GM20431 (cell line): ENCODE results near the gene NUP62.
"Not testable (repeated sequence)": the region's sequence is repeated elsewhere in the genome, so short reads cannot be mapped to it uniquely, and the experiment has no call there.

Experiments
- in situ Hi-C: fragments of 300-500 bp; cut with MseI, MboI; formaldehyde crosslinking; loops from one replicate; pipeline ENCODE4 v1.15.0; 2020; ENCODE audit warnings: low sequenced_read_pairs; ENCODE audit not compliant: unreplicated experiment

NUP62 gene

DNA sequence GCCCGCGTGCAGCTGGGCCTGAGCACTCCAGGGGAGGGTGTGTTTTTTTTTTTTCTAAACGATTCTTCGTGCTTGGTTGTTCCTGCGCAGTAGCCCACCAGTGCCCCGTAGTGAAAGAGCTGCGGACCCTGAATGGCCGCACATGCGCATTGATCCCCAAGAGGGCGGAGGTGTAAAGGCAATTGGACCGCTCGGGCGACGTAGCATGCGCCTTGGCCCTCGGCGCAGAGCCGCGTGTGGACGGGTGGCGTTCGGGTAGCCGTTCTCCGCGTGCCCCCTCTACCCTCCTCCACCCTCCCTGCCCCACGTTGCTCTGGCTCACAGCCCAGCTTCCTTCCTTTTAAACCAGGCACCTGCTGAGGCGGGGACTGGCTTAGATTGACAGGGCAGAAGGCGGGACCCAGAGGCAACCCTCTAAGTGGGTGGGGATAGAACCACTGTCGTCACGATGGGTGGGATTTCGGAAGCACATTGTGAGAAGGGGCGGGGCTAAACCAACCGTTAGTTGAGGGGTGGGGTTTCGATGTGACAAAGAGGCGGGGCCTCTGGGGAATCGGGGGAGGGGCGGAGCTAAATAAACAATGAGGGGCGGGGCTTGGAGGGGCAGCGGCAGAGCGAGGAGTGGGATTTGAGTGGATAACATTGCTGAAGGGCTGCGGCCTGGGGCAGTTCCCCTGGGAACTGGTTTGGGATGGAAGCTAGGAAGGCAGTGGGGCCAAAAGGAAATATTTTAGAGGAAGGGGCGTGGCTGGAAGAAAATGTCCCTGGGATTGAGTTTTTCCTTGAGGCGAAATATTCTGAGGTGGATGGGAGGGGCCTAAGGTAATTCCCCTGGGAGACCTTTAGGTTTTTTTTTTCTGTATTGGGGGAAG lies 543 bp upstream of the NUP62 start:
- in situ Hi-C loops: no loop called here

DNA sequence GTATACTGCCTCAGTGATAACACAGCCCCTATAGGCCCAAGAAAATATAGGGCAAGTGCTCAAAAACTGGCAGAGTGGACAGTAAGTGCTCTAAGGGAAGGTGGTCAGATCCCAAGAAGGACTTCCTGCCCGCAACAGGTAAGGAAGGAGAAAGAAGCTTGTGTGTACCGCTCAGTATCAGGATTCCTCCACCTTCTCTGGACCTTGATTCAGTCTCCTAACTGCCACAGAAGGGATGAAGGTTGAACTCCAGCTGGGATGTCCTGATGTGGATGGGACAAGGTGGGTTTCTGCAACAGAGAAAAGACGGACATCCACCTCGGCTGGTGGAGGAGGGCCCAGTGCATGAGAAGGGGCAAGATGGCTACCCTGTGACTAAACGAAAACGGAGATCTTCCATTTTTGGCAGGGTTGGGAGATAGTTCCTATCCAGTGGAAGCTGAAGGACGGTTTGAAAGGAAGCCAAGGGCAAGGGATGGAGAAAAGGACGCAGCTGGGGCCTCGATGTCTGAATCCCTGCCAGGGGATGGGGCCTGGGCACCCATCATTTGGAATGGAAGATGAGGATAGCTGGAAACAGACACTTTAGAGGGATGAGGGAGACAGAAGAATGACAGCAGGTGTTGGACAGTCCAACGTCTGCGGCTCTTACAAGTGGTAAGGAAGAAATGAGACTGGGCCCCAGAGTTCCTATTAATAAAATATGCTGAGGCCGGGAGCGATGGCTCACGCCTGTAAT lies 1.6 kb downstream of the NUP62 start:
- in situ Hi-C loops: no loop called here

DNA sequence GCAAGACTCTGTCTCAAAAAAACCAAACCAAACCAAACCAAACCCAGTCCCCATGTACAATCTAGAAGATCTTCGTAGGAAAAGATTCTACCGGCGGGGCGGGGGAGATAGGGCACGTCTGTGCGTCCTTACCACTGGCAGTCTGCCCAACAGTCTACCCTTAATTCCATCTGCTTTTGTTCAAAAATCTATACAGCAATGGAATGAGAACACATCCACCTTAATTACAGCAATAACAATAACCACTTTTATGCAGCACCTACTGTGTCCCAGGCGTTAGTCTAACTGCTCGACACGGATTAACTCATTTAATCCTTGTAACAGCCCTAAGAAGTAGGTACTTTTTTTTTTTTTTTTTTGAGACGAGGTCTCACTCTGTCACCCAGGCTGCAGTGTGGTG lies 2.8 kb downstream of the NUP62 start:
- in situ Hi-C loops: no loop called here

DNA sequence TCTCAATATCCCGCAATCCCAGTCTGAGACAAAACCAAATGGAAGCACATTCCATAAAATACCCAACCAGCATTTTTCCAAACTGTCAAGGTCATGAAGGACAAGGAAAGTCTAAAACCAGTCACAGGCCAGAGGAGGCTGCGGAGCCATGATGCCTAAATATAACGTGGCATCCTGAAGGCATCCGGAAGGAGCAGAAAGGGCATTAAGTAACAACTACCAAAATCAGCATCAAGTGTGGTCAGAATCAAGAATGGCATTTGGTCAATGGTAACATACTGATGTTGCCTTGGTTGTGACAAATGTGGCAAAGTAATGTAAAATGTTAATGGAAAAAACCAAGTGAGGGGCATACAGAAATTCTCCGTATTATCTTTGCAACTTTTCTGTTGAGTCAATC lies 3.8 kb downstream of the NUP62 start:
- in situ Hi-C loops: no loop called here

DNA sequence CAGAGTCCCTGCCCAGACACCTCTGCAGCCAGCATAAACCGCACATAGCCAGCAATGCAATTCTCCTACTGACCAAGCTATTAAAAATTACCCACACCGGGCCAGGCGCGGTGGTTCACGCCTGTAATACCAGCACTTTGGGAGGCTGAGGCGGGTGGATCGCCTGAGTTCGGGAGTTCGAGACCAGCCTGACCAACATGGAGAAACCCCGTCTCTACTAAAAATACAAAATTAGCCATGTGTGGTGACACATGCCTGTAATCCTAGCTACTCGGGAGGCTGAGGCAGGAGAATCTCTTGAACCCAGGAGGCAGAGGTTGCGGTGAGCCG lies 4.5 kb downstream of the NUP62 start:
- in situ Hi-C loops: not testable (repeated sequence)

DNA sequence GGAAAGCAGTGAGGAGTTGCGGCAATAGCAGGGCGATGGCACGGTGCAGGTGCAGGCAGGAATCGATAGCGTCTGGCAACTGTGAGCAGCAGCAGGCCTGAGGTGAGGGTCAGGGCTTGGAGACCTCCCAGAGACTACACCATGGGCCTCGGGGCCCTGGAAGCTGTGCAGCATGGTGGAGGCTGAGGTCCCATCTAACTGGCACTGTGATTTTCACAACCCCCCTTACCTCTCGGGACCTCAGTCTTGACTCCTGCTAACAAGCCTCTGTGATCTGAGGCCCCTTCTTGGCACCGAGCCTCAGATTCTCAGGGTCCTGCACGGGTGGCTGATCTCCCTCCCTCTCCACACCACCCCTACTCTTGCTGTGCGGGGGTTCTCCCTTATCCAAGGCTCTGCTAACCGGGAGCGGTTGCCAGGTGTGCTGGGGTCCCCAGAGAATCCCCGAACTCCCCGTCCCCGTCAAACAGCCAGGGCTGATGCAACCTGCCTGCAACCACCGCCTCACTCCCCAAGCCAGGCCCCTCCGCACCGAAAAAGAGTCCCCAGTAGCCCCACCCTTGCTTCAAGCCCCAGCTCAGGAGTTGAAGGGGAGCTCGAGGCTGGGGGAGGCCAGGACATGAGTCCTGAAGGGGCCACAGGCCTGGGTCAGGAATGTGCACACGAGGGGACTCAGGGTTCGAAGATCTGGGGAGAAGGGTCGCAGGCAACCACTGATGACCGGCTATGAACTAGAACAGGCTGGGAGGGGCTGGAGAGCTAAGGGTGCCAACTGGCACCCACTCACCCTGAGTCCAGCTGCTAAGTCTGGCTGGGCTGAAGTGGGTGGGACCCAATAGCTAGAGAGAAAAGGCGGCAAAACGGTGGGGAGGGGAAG lies 5.1 kb downstream of the NUP62 start:
- in situ Hi-C loops: no loop called here

DNA sequence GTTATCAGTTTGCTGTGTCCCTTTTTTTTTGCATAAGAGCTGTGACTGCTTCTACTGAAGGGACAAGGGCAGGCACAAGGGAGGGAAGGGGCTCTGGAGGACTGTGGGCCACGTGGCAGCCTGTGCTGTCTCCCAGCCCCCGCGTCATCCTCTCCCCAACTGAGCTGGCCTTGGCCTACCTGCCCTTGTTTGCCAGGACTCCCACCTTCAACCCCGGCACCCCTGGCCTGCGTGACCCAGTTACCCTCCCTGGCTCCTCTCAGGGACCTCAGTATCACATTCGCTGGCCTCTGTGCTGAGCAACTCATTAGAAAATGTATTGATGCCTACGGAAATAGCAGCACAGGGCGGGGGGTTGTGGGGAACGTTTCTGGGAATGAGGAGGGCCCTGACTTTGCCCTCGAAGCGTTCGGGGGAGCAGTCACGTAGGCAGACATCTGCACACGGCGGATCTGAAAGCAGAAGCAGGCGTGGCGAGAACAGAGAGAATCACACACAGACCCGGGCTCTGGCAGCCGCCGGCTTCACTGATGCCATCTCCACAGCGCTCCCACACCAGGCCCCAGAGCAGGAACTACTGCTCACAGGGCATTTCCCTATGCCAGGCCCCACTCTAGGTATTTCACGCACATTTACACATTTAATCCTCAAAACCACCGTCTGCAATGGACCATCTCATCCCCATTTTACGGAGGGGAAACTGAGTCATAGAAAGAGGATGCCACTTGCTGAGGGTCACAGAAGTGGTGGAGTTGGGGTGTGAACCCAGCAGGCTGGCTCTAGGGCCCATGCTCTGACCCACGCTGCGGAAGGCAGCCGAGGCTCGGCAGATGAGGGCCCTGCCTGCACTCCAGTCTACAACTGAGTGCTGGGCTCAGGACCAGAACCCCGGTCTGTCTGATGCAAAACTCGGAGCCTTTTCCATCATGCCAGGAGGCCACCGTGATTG lies 6.0 kb downstream of the NUP62 start:
- in situ Hi-C loops: no loop called here

DNA sequence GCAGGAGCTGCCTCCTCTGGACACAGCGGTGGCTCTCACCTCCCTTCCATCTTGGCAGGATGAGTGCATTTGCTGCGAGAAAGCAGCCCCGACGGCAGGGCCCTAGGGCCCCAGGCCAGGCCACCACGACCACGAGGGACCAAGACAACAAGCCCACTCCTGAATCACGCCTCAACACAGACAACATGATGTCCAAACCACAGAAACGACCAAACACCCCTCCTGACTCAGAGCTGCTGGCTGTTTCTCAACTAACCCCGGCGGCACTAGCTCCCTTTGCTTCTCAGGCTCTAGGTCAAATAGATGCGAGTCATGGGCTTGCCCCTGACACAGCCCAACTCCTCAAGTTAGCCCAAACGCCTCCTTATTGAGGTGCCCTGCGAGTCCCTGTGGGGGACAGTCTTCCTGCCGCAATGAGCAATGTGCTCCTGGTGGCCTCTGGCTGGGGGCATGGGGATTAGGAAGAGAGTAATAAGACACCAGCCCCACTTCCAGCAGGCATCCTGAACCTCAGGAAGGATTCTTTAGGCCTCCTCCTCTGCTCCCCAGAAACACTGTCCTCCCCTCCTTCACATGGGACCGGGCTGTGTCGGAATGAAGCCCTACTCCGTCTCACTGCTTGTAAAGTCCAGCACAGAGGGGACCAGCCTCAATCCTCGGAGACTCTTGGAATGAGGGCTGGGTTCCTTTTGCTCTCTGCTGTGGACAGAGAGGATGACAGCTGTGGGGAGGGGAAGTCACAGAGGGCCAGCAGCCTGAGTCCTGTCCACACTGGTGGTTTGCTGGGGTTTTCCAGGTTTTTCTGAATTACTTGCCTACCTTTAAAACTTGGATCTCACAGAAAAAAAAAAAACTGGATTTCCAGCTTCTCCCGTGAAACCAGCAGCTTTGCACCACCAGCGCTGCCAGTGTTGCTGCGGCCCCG lies 7.2 kb downstream of the NUP62 start:
- in situ Hi-C loops: no loop called here

DNA sequence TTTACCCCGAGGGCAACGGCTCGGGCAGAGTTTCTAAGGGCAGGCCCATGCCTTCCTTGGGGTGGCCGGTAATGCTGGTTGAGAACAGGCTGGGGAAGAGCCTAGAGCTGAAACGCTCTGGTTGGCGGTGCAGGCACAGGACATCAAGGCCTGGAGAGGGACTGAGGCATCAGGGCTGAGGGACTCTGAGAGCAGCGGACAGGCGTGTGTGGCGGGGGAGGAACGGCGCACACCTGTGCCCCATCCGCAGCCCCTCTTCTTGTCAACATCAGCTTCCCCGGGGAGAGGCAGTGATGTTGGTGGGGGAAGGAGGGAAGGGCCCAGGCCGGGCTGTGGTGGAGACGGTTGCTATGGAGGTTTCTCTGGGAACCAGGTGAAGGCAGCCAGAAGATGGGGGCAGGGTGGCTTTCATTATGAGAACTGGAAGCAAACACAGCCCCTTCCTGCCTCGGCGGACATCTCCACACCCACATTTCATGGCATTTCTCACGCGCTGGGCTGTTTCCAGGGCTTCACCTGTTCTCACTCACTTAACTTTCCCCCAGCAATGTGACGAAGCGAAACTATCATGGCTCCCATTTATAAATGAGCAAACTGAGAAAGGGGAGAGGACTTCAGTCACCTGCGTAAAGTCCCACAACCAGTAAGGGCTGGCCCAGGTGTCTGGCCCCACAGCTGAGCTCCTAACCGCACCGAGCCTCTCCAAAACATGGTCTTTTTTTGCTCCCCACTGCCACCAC lies 8.5 kb downstream of the NUP62 start:
- in situ Hi-C loops: no loop called here

DNA sequence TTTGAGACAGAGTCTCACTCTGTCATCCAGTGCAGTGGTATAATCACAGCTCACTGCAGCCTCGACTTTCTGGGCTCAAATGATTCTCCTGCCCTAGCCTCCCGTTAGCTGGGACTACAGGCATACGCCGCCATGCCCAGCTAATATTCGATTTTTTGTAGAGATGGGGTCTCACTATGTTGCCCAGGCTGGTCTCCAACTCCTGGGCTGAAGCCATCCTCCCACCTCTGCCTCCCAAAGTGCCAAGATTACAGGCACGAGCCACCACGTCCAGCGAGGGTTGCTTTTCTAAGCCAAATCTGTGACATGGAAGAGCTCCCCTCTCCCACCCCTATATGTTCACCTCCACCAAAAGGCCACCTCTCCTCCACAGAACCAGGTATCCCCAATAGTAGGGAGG lies 11.2 kb downstream of the NUP62 start:
- in situ Hi-C loops: no loop called here

DNA sequence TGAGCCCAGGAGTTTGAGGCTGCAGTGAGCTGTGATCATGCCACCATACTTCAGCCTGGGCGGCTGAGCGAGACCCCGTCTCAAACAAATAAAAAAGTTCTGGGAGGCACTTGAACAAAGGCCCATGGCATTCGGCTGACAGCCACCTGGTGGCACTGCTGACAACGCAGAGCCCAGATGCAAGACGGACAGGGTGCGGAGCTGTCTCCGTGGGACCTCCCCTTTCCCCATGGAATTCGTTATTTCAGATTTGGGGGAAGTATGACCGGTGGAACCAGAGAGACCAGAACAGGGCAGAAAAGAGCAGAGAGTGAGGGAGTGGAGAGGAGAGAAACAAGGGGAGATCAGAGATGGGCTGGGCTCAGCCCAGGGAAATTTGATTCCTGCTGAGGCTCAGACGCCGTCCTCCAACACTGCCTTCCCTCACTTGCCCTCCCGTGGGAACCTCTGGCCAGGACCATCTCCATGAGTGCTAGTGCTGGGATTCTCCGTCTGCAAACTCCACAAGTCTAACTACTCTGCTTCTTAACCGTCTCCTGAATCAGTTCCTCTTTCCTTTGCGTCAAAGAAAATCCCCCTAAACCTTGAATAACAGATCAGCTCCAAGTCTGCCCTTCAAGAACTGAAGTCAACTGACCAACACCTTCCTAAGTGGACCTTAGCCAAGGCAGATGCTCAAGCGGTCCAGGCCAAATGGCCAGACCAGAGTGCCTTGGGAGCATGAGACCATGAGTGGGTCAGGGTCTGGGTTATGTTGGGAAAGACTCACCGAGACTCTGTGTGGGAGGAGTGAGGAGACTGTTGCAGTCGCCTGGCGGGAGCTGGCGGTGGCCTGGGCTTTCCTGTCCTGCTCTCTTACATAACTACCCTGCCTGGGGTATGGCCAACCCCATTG lies 12.2 kb downstream of the NUP62 start:
- in situ Hi-C loops: no loop called here

DNA sequence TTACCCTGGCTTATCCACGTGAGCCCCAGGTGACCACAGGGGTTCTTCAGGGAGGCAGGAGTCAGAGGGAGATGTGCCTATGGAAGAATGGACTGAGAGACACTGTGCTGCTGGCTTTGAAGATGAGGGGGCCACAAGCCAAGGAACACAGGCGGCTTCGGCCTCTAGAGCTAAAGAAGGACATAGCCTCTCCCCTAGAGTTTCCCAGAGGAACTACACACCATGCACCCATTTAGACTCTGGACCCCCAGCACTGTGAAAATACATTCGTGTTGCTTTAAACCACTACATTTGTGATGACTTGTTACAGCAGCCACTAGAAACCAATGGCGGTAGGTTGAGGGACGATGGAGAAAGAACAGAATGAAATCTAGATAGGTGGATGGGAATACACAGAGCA lies 14.0 kb downstream of the NUP62 start:
- in situ Hi-C loops: no loop called here

DNA sequence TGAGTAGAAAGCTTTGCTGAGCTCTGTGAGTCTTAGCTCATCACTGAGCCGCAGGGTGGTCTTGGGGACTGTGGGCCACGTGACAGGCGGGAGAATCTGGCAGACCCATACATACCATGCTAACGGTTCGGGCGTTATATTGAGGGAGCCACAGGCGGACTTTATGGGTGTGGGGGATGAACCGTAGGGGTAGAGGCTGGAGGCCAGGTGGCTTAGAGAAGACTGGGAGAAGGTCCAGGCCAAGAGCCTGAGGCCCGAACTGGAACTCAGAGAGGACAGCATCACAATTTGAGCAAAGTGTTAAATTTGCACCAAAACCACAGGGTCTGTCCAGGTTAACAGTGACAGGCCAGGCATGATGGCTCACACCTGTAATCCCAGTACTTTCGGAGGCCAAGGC lies 15.6 kb downstream of the NUP62 start:
- in situ Hi-C loops: no loop called here

DNA sequence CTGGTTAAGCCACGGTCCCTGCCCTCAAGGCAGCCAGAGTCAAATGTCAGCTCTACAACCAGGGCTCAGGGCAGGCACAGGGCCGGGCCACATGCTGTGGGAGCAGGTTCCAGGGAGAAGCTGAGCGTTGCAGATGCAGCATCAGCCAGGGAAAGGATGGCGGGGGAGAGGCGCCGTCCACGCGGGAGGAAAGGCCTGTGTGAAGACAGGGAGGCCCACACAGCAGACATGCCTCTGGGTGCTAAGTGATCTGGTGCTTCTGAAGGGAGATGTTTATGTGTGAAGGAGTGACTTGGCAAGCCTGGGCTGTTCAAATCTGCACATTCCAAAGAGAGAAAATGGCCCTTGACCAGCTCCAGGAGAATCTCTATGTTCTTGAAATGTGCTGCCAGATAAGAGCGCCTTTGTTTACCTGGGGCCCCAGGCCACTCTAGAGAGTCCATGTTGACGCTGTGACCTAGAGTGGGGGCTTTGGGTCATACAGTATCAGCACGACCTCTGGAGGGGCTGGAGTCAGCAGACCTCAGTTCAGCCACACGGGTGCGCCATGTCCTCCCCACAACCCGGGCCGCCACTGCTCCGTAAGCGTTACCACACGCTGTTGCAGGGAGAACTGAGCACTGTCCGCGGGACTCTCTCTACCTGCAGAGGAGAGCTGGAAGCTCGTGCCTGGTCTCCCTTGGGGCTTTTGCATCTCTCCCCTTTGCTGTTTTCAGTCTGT lies 16.2 kb downstream of the NUP62 start:
- in situ Hi-C loops: no loop called here

DNA sequence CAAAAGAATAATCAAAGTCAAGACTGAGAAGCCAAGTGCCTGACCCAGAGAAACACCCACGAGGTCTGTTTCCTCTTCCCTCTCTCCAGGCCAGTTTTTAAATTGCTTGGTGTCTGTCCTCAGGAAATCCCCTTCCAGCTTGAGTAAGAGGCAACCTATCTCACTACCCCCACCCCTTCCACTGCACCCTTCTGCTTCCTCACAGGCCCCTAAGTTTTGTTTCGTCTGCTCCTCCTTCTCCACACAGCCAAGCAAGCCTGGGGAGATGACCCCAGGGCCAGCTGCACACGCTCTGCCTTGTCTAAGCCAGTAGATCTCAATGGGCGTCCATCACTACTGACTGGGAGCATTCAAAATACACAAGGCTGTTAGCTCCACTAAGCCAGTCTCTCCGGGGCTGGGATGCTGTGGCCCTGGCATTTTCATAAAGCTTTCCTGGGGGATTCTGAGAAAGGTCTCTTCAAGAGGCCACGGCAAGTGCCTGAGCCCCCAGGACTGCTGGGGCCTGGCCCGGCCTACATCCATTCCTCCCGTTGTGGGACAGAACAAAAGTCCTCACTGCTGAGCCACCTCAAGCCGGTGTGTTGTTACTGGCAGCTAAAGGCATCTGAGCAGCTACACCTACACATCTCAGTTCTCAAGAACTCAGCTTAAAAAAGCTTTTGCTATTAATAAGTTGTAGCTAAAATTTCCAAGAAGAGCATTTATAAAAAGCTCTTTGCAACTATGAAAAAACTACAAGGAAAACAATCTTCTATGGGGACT lies 17.7 kb downstream of the NUP62 start:
- in situ Hi-C loops: no loop called here

DNA sequence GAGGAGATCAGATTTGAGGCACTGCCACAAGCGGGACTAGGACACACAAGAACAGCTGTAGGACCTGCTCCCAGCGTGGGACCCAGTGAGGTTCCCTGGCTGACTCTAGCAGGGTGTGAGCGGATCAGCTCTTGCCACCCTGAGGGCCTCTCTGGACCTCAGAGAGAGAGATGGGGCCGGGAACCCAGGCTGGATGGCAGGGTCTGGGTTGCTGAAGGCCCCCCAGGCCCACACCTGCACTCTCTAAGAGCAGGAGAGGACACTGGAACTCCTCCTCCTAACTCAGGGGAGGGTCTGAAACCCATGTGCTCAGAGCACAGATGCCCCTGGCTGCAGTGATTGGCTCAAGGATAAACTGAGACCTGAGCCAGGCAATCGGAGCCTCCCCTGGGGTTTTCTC lies 19.1 kb downstream of the NUP62 start:
- in situ Hi-C loops: no loop called here
